ENCODE data around the gene CCL28. TPM values are rescaled to one million over a fixed set of nuclear protein-coding genes. Genes with fewer than 3 reads are reported as not detected.

Gene CCL28
- total and polyA plus RNA-seq, 2 of the 13 experiments (the other 11 are each of a cell fraction or from before 2014, with no cell fraction given): 0.03 TPM; not detected in 1

GRCh38 chr5:43410414-43410813, 1.8 kb downstream of the CCL28 start:
- 73% methylated on average over 7 of the region's 7 CpGs for WGBS (ENCODE audit: low lambda C conversion rate)
- Histone ChIP-seq H3K9ac (ENCODE audit: insufficient read depth, low read depth, low read length) (no peak overlapping the region), H3K27ac (ENCODE audit: extremely low read length, insufficient read depth, low read length) (no peak overlapping the region), H3K9me3 (ENCODE audit: low read length) (no peaks in the 10 kb centered on the region), H4K20me1 (ENCODE audit: insufficient read depth, low read length) (no peaks in the 10 kb centered on the region), H3K4me1 (ENCODE audit: insufficient read depth, low read length) (peaks cover 15% of the 10 kb centered on the region), H3K79me2 (ENCODE audit: insufficient read depth, low read length) (no peaks in the 10 kb centered on the region), H2AFZ (ENCODE audit: low read length) (no peak overlapping the region), H3K4me2 (ENCODE audit: low read depth, low read length) (no peak overlapping the region), H3K36me3 (replicated peaks in 1 of 2; ENCODE audit: control insufficient read depth in 1 of 2, insufficient read depth in 2 of 2, low read length in 2 of 2) (no peaks in the 10 kb centered on the region), H3K4me3 (replicated peaks in 1 of 3; ENCODE audit: insufficient read depth in 1 of 3, low read depth in 2 of 3, low read length in 3 of 3) (no peak overlapping the region), H3K27me3 (ENCODE audit: control insufficient read depth in 1 of 2, insufficient read depth in 2 of 2, low read length in 2 of 2) (no peaks in the 10 kb centered on the region; a peak in 2 of 5 replicates)
- no peak for DNase-seq (ENCODE audit: low spot score)
- no peak for FAIRE-seq
- ATAC-seq: no peak
- BruUV-seq (replicated peaks): no TSS peak
- CTCF ChIA-PET (ENCODE audit: low intra/inter-chr PET ratio, low total read pairs): no interaction called here
- in situ Hi-C loops (cut with HindIII; ENCODE audit: extremely low pct_ligation_motif_present, low pct_unique_long_range_greater_than_20kb): no loop called here
- intact Hi-C loops (cut with micrococcal nuclease; ENCODE audit: unreplicated experiment): no loop called here
- POLR2A ChIA-PET: interaction anchor here (2.5 to 2.7 kb wide), 2 partner anchors 8 to 73 kb away, joined by 15 read pairs; partner anchors contain the start of gene TMEM267
- TF ChIP-seq, protein P1, sequence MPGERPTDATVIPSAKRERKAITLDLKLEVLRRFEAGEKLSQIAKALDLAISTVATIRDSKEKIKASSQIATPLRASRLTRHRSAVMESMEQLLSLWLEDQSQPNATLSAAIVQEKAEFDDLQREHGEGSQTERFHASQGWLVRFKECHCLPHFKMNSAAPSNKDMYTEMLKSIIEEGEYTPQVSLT (CRISPR knock-in tag; IDR thresholded peaks at IDR 0.05; ENCODE audit: borderline replicate concordance, low read depth): no peak
- TF ChIP-seq THAP11 (CRISPR knock-in tag; IDR thresholded peaks at IDR 0.05) (no peak), ZNF749 (CRISPR knock-in tag; IDR thresholded peaks at IDR 0.05; ENCODE audit: borderline replicate concordance) (no peak), ZHX2 (IDR thresholded peaks at IDR 0.05; ENCODE audit: low read depth) (no peak), ZHX2 (CRISPR knock-in tag; IDR thresholded peaks at IDR 0.05; ENCODE audit: borderline replicate concordance) (no peak), ZSCAN30 (CRISPR knock-in tag; IDR thresholded peaks at IDR 0.05) (no peak), ZFP62 (CRISPR knock-in tag; IDR thresholded peaks at IDR 0.05) (no peak)
- TF ChIP-seq, protein P2, sequence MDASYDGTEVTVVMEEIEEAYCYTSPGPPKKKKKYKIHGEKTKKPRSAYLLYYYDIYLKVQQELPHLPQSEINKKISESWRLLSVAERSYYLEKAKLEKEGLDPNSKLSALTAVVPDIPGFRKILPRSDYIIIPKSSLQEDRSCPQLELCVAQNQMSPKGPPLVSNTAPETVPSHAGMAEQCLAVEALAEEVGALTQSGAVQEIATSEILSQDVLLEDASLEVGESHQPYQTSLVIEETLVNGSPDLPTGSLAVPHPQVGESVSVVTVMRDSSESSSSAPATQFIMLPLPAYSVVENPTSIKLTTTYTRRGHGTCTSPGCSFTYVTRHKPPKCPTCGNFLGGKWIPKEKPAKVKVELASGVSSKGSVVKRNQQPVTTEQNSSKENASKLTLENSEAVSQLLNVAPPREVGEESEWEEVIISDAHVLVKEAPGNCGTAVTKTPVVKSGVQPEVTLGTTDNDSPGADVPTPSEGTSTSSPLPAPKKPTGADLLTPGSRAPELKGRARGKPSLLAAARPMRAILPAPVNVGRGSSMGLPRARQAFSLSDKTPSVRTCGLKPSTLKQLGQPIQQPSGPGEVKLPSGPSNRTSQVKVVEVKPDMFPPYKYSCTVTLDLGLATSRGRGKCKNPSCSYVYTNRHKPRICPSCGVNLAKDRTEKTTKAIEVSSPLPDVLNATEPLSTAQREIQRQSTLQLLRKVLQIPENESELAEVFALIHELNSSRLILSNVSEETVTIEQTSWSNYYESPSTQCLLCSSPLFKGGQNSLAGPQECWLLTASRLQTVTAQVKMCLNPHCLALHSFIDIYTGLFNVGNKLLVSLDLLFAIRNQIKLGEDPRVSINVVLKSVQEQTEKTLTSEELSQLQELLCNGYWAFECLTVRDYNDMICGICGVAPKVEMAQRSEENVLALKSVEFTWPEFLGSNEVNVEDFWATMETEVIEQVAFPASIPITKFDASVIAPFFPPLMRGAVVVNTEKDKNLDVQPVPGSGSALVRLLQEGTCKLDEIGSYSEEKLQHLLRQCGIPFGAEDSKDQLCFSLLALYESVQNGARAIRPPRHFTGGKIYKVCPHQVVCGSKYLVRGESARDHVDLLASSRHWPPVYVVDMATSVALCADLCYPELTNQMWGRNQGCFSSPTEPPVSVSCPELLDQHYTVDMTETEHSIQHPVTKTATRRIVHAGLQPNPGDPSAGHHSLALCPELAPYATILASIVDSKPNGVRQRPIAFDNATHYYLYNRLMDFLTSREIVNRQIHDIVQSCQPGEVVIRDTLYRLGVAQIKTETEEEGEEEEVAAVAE (CRISPR knock-in tag; IDR thresholded peaks at IDR 0.05; ENCODE audit: borderline replicate concordance): no peak
- TF ChIP-seq, protein P3, sequence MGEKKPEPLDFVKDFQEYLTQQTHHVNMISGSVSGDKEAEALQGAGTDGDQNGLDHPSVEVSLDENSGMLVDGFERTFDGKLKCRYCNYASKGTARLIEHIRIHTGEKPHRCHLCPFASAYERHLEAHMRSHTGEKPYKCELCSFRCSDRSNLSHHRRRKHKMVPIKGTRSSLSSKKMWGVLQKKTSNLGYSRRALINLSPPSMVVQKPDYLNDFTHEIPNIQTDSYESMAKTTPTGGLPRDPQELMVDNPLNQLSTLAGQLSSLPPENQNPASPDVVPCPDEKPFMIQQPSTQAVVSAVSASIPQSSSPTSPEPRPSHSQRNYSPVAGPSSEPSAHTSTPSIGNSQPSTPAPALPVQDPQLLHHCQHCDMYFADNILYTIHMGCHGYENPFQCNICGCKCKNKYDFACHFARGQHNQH (CRISPR knock-in tag; IDR thresholded peaks at IDR 0.05): no peak

All from HepG2 (cell line).